ENCODE data around the gene ZKSCAN1. TPM values are rescaled to one million over a fixed set of nuclear protein-coding genes. Genes with fewer than 3 reads are reported as not detected.
A peak's percentile ranks its signal among the peaks of the same experiment; 100 is the strongest.
"Not testable (repeated sequence)": the region's sequence is repeated elsewhere in the genome, so short reads cannot be mapped to it uniquely, and the experiment has no call there.

The ZKSCAN1 gene
- total RNA-seq, 1 experiment from 2014 or later: 61.2 TPM

DNA sequence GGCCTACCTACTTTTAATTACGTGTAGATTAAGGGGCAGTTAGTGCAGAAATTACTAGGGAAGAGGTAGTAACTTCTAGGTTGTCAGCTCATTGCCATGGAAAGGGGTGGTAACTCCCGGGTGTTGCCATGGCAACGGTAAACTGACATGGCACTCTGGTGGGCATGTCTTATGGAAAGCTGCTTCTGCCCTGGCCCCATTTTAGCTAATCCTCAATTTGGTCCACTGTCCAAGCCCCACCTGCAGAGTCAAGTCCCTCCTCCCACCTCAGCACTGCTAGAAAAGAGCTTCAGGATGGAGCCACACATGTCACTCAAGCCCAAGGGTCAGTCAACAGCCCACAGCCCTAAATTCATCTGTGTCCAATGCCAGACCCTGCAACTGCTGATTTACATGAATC is 7.5 kb upstream of the ZKSCAN1 start:
- ChIA-PET CTCF (interaction anchor here (1.1 kb wide), 1 partner anchor 12 kb away, joined by 4 read pairs; no protein-coding TSS in a partner anchor), RAD21 (ENCODE audit: low non-redundant PET in 1 of 2, low total read pairs in 2 of 2, uncharacterized antibody in 2 of 2, unreplicated experiment in 2 of 2) (no interaction called here), POLR2A (no interaction called here)
- Histone ChIP-seq H3K27me3 (ENCODE audit: insufficient read depth, low read length) (no peaks in the 10 kb centered on the region), H3K27ac (ENCODE audit: low read depth, low read length) (no peak overlapping the region), H4K20me1 (ENCODE audit: insufficient read depth) (no peaks in the 10 kb centered on the region), H3K9me3 (ENCODE audit: control insufficient read depth in 1 of 2, insufficient read depth in 1 of 2, low read depth in 1 of 2, low read length in 2 of 2) (no peaks in the 10 kb centered on the region), H3K4me1 (ENCODE audit: control insufficient read depth in 1 of 2, insufficient read depth in 2 of 2, low read length in 2 of 2) (peaks cover 0 to 17% of the 10 kb centered on the region in 2 experiments; a peak in 2 of 4 replicates), H3K36me3 (ENCODE audit: control insufficient read depth in 1 of 2, insufficient read depth in 2 of 2, low read length in 2 of 2) (no peaks in the 10 kb centered on the region), H3K79me2 (ENCODE audit: insufficient read depth, low read length) (no peaks in the 10 kb centered on the region), H3K4me3 (replicated peaks in 1 of 2; ENCODE audit: low read depth in 1 of 2, low read length in 2 of 2) (no peak overlapping the region), H3K9me2 (ENCODE audit: insufficient read depth) (no peaks in the 10 kb centered on the region), H3K9ac (ENCODE audit: low read length) (no peak overlapping the region), H2AFZ (ENCODE audit: low read depth, low read length, poor library complexity, severe bottlenecking) (peak overlapping the region; percentile 50), H3K4me2 (ENCODE audit: low read length) (peak overlapping the region; percentile 37)
- intact Hi-C loops (cut with micrococcal nuclease): no loop called here
- ATAC-seq (no peak), DNase-seq (ENCODE audit: low read depth, low spot score) (no peak)
- TF ChIP-seq, protein P1, sequence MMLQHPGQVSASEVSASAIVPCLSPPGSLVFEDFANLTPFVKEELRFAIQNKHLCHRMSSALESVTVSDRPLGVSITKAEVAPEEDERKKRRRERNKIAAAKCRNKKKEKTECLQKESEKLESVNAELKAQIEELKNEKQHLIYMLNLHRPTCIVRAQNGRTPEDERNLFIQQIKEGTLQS (IDR thresholded peaks at IDR 0.05): no peak
- TF ChIP-seq JUND (IDR thresholded peaks at IDR 0.05): no peak
- TF ChIP-seq ELF1 (IDR thresholded peaks at IDR 0.05; ENCODE audit: borderline replicate concordance, low read depth): no peak
- no peak for TF ChIP-seq YY1 (IDR thresholded peaks at IDR 0.05; ENCODE audit: extremely low read depth, insufficient replicate concordance, low read depth, low read length)
- BruUV-seq (replicated peaks): no TSS peak

DNA sequence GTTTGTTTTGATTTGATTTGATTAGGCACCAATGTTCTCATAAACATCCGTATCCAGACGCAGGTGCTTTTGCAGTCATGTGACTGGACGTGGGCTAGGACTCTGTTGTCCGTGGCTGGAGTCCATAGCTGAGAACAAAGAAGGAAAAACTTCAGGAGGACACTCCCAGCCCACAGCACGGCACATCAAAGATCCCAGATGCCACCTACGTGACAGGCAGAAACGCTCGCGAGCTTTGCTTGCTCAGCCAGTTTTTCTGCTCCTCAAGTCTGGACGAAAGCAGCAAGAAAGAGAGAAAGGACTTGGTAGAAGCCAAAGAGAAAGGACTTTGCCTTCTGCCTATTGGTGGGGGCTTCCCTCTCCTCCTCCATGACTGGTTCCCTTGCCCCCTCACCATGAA is 6.9 kb upstream of the ZKSCAN1 start:
- H3K27me3 ChIP-seq (ENCODE audit: insufficient read depth, low read length): no peaks in the 10 kb centered on the region
- H3K9me3 ChIP-seq (ENCODE audit: control insufficient read depth in 1 of 2, insufficient read depth in 1 of 2, low read depth in 1 of 2, low read length in 2 of 2): no peaks in the 10 kb centered on the region
- H3K9me2 ChIP-seq (ENCODE audit: insufficient read depth): no peaks in the 10 kb centered on the region
- no peak overlapping the region for H3K9ac ChIP-seq (ENCODE audit: low read length)
- RAD21 ChIA-PET (ENCODE audit: low non-redundant PET in 1 of 2, low total read pairs in 2 of 2, uncharacterized antibody in 2 of 2, unreplicated experiment in 2 of 2): no interaction called here
- TF ChIP-seq SP1 (IDR thresholded peaks at IDR 0.05; ENCODE audit: low read depth) (no peak), TCF7L2 (IDR thresholded peaks at IDR 0.05; ENCODE audit: borderline replicate concordance, extremely low read depth, insufficient read depth, insufficient read length) (peak; percentile 76)
- TF ChIP-seq, protein P2, sequence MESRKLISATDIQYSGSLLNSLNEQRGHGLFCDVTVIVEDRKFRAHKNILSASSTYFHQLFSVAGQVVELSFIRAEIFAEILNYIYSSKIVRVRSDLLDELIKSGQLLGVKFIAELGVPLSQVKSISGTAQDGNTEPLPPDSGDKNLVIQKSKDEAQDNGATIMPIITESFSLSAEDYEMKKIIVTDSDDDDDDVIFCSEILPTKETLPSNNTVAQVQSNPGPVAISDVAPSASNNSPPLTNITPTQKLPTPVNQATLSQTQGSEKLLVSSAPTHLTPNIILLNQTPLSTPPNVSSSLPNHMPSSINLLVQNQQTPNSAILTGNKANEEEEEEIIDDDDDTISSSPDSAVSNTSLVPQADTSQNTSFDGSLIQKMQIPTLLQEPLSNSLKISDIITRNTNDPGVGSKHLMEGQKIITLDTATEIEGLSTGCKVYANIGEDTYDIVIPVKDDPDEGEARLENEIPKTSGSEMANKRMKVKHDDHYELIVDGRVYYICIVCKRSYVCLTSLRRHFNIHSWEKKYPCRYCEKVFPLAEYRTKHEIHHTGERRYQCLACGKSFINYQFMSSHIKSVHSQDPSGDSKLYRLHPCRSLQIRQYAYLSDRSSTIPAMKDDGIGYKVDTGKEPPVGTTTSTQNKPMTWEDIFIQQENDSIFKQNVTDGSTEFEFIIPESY (IDR thresholded peaks at IDR 0.05; ENCODE audit: extremely low read depth, insufficient replicate concordance, low read length): peak; percentile 81
- intact Hi-C loops (cut with micrococcal nuclease): no loop called here
- H3K27ac ChIP-seq (ENCODE audit: low read depth, low read length): no peak overlapping the region
- H3K79me2 ChIP-seq (ENCODE audit: insufficient read depth, low read length): no peaks in the 10 kb centered on the region
- CTCF ChIA-PET: no interaction called here
- BruUV-seq (replicated peaks): no TSS peak
- peak overlapping the region; percentile 50 for H2AFZ ChIP-seq (ENCODE audit: low read depth, low read length, poor library complexity, severe bottlenecking)
- H3K36me3 ChIP-seq (ENCODE audit: control insufficient read depth in 1 of 2, insufficient read depth in 2 of 2, low read length in 2 of 2): no peaks in the 10 kb centered on the region
- H4K20me1 ChIP-seq (ENCODE audit: insufficient read depth): no peaks in the 10 kb centered on the region
- H3K4me3 ChIP-seq (replicated peaks in 1 of 2; ENCODE audit: low read depth in 1 of 2, low read length in 2 of 2): no peak overlapping the region
- H3K4me2 ChIP-seq (ENCODE audit: low read length): peak overlapping the region; percentile 37
- POLR2A ChIA-PET: no interaction called here
- DNase-seq (ENCODE audit: low read depth, low spot score) (no peak), ATAC-seq (peak; percentile 44; the same call in 1 of the 2 replicates)
- peaks cover 0 to 23% of the 10 kb centered on the region in 2 experiments; a peak in 2 of 4 replicates for H3K4me1 ChIP-seq (ENCODE audit: control insufficient read depth in 1 of 2, insufficient read depth in 2 of 2, low read length in 2 of 2)

DNA sequence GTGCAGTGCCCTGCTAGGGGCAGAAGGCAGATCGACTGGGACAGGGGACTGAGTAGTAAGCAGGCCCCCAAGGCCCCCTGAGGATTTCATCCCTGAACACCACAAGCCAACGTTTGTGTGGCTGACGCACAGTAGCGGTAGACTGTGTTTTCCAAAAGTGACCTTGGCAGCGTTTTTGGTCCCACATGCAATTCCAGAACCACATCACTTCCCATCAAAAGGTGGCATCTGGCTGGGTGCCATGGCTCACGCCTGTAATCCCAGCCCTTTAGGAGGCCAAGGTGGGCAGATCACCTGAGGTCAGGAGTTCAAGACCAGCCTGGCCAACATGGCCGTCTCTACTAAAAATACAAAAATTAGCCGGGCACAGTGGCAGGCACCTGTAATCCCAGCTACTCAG is 5.4 kb upstream of the ZKSCAN1 start:
- H3K79me2 ChIP-seq (ENCODE audit: insufficient read depth, low read length); H3K9me3 ChIP-seq (ENCODE audit: control insufficient read depth in 1 of 2, insufficient read depth in 1 of 2, low read depth in 1 of 2, low read length in 2 of 2); RAD21 ChIA-PET (ENCODE audit: low non-redundant PET in 1 of 2, low total read pairs in 2 of 2, uncharacterized antibody in 2 of 2, unreplicated experiment in 2 of 2); H3K27me3 ChIP-seq (ENCODE audit: insufficient read depth, low read length); CTCF ChIA-PET; H2AFZ ChIP-seq (ENCODE audit: low read depth, low read length, poor library complexity, severe bottlenecking); BruUV-seq (replicated peaks); ATAC-seq; H3K36me3 ChIP-seq (ENCODE audit: control insufficient read depth in 1 of 2, insufficient read depth in 2 of 2, low read length in 2 of 2); H3K4me3 ChIP-seq (replicated peaks in 1 of 2; ENCODE audit: low read depth in 1 of 2, low read length in 2 of 2); H4K20me1 ChIP-seq (ENCODE audit: insufficient read depth); intact Hi-C loops (cut with micrococcal nuclease); H3K9ac ChIP-seq (ENCODE audit: low read length); H3K9me2 ChIP-seq (ENCODE audit: insufficient read depth); POLR2A ChIA-PET; H3K27ac ChIP-seq (ENCODE audit: low read depth, low read length); DNase-seq (ENCODE audit: low read depth, low spot score); H3K4me2 ChIP-seq (ENCODE audit: low read length): not testable (repeated sequence)
- H3K4me1 ChIP-seq (ENCODE audit: control insufficient read depth in 1 of 2, insufficient read depth in 2 of 2, low read length in 2 of 2): peaks cover under 1 to 25% of the 10 kb centered on the region in 2 experiments; a peak in 2 of 4 replicates
